NOMO-1 treated with dmso at 0.1 percent for 144 hours (cell line): ENCODE measurements around the gene DCDC2C.

Source experiments
- DNase-seq: peaks from one replicate; lab custom pipeline; 2025; ENCODE audit not compliant: unreplicated experiment; lab: John Stamatoyannopoulos, UW

DCDC2C gene

DNA sequence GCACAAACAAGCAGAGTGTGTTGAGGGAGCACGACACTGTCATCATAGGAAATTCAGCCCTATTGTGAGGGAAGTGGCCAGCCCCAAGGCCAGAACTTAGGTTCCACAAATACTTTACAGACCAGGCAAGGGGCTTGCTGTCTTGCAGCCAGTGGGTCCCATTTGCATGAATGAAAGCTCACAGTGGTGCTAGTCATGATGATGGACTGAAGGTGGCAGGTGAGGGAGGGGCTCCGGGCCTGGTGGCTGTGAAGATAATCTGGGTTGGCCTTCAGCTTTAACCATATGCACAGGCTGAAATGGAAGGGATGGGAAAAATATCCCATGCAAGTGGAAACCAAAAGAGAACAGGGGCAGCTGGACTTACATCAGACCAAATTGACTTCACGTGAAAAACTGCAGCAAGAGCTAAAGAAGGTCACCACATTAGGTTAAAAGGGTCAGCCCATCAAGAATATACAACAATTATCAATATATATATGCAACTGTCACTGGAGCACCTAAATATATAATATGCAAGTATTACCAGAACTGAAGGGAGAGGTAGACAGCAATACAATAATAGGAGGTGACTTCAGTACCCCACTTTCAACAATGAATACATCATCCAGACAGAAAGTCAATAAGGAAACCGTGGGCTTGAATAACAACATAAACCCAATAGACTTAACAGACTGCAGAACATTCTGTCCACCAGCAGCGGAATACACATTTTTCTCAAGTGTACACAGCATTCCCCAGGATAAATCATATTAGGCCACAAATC is 39.6 kb downstream of the DCDC2C start:
- DNase-seq, result no peak

DNA sequence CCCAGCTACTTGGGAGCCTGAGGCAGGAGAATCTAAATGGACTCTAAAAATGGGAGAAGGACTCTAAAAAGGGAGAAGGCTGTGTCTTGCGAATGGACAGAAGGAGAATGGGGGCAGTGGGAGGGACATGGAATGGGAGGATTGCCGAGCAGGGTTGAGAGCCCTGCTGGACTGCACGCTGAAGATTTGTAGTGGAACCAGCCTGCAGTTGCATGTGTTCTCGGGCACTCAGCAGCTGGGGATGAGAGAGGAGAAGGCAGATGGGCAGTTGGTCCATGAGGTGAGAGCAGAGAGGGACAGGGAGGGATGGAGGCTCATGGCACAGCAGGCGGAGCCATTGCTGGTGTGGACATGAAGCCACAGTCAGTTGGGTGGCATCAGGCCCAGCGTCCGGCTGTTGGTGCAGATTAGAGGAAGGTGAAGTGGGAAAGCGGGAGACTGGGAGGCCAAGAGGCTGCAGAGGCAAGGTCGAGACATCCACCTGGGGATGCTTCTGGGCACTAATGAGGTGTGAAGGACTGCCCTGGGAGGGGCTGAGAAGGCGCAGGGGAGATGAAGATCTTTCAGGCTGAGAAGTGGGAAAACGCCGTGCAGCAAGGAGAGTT is 40.7 kb downstream of the DCDC2C start:
- no peak for DNase-seq

DNA sequence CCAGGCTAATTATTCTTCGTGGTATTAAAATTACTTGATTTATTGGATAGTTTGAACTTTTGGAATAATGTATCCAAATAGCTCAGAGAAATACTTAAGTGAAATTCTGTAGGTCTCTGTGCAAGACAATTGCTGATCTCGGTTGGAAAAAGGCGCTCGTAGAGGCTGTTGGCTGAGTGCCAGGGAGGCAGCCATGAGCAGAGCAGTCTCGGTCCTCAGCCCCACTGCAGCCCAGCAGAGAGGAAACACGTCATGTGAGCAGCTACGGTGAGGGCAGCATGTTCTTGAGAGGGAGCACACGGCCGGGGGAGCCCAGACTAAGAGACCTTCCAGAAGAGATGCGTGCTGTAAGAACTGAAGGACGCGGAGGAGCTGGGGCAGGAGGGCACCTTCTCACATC is 42.5 kb downstream of the DCDC2C start:
- DNase-seq, result no peak

DNA sequence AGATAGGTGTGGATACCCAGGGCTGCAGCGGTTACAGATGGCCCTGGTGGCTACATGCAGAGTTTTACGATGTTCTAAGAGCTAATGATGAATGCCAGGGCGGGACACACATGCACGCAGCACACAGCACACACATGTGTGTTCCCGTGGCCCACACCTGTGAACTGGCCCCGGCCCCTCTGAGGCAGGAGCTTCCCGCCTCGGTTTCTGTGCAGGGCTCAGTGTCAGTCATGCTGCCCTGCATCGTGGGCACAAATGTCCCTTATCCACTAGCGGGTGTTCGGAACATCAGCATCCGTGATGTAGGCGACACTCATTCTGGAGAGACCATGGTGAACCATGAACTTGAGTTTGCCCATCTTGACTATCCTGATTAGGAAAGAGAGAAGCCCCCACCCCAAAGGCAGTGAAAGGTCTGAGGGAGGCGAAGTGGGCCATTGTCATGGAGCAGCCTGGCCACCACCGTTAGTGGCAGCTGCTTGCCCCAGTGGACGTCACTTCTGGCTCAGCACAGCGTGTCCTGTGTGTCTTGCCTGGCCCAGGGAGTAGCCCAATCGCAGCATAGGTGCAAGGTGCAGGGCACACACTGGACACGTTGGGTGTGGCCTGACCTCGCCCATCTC is 43.8 kb downstream of the DCDC2C start:
- DNase-seq, result no peak

DNA sequence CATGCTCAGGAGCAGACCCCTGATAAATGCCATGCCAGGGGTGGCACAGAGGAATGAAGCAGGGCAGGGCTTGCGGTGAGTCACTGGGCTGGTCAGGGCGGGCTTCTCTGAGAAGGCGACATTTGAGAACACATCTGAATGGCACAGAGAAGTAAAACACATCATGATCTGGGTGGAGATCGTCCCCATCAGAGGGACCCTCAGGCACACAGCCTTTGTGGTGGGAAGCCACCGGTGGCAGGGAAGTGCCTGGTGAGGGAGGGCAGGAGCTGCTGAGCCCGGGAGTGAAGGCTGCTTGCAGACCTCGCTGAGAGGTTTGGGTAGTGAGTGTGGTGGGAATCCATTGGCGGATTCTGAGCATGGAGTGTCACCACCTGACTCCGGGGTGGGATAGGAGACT is 44.5 kb downstream of the DCDC2C start:
- DNase-seq, result no peak

DNA sequence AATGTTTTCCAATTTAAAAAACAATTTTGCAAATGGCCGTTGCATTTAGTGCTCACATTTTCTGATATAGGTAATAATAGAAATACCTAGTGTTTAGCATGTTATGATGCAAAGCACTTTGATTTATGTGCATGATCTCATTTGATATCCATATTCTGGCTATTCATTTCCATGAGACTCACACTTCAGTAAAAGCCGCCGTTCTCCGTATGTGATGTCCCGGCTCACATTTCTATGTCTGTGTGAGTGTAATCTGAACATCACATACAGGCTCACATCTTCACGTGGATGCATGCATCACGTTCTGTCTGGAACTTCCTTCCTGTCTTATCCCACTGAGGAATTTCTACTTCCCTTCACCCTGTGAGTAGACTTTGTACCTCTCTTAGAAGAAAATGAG is 45.8 kb downstream of the DCDC2C start:
- DNase-seq, result no peak

DNA sequence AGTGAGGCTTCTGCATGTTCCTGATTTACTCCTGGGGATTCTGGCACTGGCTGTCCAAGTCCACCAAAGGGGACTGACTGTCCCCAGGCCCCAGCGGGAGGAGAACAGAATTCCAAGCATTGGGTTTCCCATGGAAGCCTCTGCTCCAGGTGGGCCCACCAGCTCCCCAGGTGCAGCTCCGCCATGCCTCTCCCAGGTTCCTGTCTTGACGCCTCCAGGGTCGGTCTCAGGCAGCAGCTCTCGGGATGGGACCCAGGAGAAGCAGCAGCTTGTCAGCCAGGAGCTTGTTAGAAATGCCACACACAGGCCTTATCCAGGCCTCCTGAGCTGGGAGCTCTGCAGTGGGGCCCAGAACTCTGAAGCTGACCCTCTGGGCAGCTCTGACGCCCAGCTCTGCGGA is 47.9 kb downstream of the DCDC2C start:
- no peak for DNase-seq

DNA sequence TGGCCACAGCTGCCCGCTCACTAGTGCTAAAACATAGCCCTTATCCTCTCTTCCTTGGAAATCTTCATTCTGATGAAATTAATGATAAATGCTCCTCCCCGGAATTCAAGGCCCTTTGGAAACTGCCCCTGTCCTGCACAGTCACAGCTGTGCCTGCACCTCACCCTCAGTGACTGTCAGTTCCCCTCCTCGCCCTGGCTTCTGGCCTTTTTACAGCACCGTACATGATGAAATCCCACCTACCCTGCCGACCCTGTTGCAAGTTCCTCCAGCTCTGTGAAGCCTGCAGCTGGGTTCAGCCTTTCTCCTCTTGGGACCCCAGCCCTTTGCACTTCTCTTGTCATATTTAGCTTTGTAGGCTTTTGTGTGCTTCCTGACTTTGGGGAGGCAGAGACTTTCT is 48.4 kb downstream of the DCDC2C start:
- no peak for DNase-seq

DNA sequence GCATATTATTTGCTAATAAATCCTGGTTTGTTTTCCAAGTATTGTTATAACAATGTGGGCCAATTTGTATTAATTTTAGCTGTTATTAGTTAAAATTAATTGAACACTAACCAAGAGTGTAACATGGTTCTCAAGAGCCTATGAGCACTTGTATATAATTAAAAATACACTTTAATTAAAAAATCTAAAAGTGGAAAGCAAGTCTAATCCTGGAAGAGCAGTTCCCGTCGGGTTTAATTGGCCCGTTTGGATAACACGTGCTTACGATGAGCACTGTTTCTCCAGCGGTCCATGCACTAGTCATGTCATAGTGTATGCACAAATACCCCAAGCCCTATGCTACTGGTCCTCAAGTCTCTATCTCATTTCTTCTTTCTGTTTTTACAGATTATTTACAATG is 49.0 kb downstream of the DCDC2C start:
- no peak for DNase-seq

DNA sequence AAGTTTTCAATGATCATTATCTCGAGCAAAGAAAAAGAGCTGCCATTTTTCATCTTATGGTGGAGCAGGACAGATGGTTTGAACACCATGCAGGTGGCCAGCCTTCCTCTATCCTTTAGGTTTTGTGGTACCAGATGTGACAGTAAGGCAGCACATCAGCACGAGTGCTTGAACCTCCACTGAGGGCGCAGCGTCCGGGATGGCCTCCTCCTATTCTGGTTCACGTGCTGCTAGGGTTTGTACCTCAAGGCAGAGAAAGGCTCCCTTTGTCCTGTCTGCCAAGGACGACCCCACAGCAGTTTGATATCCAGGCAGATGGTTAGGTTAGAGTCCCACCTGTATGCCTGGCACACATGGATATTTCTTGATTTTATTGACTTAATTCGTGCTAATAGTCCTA is 50.2 kb downstream of the DCDC2C start:
- DNase-seq, result no peak

DNA sequence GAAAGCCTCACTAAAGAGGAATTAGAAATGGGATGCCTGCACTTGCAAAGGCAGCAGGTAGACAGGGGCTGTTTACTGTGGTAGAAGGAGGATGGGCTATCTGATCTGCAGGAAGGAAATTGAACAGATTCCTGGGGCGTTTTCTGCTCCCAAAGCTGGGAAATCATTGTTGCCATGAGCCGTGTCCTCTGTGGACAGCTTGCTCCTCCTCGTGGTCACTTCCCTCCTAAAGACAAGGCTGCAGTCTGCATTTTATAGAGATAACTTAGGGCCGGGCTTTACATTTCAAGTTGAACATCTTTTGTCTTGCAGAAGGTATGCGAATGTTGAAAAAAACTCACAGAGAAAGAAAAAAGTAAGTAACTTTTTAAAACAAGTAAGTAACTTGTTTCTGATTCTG is 50.9 kb downstream of the DCDC2C start:
- DNase-seq, result no peak

DNA sequence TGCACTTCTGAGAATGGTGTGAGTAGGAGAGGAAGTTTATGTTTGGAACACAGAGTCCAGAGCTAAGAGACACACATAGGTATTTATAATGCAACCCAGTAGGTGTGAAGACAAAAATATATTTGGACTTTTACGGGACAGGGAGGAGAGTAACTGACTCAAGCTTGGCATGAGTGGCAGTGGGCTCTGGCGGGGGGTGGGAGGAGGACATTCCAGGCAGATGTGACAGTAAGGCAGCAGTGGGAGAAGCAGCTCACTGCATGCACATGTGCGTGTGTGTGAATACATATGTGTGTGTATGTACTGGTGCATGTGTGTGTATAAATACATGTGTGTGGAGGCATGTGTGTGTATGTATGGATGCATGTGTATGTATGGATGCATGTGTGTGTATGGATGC is 51.4 kb downstream of the DCDC2C start:
- DNase-seq, result no peak

DNA sequence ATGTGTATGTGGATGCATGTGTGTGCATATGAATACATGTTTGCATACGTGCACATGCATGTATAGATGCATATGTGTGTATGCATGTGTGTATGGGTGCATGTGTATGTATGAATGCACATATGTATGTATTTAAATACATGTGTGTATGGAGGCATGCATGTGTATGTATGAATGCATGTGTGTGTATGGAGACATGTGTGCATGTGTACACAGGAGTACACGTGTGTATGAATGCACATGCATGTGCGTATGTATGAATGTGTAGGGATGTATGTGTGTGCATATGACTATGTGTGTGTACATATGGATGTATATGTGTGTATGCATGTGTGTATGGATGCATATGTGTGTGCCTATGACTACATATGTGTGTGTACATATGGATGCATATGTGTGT is 51.9 kb downstream of the DCDC2C start:
- DNase-seq, result no peak

DNA sequence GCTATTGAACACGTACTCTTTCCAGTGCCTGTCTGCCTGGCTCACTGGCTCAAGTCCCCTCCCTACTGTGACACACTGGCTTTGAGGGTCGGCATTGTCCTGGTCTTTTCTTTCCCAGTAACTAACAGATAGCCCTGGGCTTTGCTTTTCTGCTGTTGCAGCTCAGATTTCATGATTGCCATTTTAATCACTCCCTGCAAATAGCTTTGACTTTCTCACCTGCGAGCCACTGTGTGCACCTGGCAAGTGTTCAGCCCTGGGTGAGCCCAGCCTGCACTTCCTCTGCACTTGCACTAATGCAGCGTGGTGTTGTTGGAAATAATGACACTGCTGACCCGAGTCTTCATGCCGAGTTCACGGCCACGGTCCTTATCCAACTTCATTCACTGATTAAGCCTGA is 52.9 kb downstream of the DCDC2C start:
- DNase-seq, result no peak

DNA sequence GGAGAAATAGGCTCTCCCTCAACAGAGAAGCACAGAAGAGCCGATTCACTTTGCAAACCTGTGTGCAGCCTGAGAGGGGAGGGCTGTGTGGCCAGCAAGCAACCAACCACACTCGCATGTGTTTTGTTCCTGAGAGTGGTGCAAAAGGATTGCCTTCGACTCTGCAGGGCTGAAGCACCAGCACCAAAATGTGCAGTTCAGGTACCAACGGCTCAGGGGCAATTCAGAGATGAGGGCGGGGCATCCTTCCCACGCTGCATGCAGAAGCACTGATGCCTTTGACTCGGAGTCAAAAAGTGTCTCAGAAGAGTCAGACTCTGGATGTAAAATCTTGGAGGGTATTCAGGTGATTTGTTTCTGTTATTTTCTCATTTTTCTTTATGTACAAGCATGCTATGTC is 55.5 kb downstream of the DCDC2C start:
- DNase-seq, result no peak

DNA sequence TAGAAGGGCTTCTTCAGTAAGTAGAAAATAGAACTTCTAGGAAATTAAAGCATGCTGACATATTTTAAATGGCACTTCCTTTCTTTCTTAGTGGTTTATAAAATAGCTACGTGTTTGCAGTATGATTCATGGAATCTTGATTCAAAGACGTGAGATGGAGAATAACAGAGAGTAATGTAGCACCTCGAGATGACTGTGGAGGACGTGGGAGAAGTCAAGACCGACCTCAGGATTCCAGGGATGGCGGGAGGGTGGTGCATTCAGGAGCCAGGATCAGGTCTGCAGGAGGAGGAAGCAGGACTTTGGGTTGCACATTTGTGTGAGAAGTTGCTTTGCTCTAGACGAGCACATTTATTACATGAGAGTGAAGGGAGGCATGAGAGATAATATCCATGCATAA is 56.0 kb downstream of the DCDC2C start:
- no peak for DNase-seq

DNA sequence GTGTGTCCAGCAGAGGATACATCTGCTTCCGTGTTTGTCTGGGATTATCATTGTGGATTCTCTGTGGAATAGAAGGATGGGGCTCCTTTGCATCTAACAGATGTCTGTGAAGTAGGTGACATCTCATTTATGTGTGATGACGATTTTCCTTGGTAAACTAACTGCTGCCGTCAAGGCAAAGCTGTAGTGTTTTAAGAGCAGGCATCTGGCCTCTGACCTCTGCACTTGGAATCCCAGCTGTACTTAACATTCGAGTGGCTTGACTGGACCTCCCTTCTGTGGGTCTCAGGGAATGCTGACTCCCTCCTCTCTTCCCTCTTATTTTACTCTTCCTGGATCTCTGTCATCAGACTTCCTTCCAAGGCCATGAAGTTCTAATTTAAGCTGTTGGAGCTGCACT is 56.4 kb downstream of the DCDC2C start:
- DNase-seq, result no peak

DNA sequence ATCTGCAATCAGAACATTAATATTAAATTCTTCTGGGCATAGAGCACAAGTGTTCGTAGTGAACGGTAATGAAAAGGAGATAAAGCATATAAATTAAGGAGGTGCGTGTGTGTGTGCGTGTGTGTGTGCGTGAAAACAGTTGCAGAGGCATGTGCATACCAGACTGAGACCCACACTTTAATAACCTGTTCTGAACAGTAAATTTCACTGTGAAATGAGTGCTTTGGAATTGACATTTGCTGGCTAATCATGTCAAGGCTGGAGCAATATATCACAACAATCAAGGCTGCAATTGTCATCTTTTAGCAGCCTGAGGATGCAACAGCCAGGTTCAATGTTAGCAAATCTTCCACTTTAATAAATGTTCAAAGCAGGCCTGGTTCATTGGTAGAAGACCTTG is 57.9 kb downstream of the DCDC2C start:
- no peak for DNase-seq

DNA sequence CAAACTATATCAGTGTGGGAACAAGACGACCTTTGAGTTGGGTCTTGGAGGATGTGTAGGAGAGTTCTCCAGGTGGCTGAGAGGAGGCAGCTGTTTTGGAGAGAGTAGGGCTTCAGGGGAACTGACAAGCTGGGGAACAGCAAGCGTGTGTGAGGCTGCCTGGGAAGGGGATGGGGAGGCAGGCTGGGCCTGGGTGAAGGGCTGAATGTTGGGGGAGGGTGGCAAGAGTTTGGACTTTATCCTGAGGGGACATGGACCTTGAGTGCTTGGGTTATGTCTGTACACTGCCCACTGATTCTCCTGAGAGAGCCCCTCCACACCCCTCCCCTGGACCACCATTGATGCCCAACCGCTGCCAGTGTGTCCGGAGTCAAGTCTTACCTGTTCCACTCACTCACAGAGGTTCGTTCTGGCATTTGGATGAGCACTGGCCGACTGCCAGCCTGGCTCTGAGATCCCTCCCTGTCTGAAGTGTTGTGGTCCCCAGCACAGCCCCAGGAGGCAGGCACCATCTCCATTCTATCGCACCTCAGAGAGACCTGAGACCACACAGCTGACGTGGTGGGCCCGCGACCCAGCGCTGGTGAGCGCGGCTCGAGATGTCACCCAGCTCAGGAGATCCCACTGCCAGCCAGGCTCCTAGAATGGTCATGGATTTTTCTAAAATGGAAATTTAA is 59.5 kb downstream of the DCDC2C start:
- no peak for DNase-seq

DNA sequence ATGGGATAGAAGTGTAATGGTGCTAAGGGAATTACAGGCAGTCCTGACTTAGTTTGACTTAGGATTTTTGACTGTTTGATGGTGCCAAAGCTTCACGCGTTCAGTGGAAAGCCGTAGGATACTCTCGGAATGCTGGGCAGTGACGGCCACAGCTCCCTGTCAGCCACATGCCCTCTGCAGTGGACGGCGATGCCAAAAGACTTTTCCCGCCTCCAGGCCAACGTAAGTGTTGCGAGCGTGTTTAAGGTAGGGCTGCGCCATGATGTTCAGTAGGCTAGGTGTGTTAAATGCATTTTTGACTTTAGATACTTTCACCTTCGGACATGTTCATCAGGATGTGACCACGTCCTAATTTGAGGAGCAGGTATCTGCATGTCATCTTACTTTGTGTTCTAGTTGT is 63.4 kb downstream of the DCDC2C start:
- DNase-seq, result no peak

DNA sequence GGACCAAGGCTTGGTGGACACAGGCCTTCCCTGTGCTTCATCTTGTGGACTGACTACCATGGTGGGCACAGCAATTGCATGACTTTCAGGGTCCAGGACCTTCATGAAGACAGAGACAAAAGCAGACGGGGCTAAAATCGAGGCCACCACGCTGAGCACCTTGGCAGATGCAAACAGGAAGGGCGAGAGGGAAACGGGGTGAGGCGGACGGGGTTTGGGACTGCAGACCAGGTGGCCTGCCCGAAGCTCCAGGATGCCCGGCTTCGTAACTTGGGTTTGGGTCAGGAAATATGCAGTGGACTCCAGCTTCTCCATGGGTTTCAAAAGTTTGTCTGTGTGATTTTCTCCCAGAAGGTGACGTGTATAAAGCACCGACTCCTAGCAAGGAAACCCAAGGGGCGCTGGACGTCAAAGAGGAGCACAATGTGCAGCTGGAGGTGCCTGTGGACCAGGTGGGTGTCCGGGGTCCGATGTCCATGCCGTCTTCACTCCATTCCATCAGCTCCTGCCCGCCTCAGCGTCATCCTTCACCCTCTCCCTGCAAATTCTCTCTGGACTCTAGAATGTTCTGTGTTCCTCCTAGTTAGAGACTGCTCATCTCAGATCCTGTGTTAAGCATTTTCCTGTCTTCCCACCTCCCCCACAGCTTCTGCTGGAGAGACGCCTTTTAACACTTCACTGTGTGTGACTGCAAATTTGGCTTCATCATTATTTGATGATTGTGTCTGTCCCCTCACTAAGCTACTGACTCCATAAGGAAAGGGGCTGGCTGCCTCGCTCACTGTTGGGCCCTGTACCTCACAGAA is 65.8 kb downstream of the DCDC2C start:
- no peak for DNase-seq
